Raji (cell line): ENCODE data around the gene CTNNBL1.

Experiments used
- POLR2A ChIP-seq: IDR thresholded peaks from 2 replicates; pipeline ENCODE4 v1.6.1; 2011; ENCODE audit warnings: low read depth, low read length, control low read depth; ENCODE audit not compliant: insufficient read depth

Gene CTNNBL1

GRCh38 chr20:37670351-37670791 lies 23.5 kb upstream of the CTNNBL1 start:
- TF ChIP-seq POLR2A: no peak

DNA sequence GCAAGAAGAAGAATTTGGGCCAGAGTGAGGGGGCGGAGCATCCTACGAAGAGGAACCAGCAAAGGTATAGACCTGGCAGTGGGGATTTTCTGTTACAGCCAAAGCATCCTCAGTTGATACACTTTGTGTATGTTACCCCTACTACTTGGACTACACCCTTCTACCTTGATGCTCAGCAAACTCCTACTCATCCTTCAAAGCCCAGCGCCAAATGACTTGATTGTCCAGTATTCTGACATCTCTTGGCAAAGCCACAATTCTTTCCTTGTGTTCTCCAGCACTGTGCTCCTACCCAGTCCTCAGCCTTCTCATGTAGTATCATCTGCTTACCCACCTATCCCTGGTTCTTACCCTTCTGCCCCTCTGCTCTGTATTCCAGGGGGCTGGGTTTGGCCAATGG lies 21.7 kb upstream of the CTNNBL1 start:
- TF ChIP-seq POLR2A: no peak

- no peak for TF ChIP-seq POLR2A
These were observed 20.4 kb upstream of the CTNNBL1 start for GRCh38 chr20:37673444-37673843.

GRCh38 chr20:37676440-37676839 lies 17.4 kb upstream of the CTNNBL1 start:
- no peak for TF ChIP-seq POLR2A

GRCh38 chr20:37677969-37678861 lies 15.6 kb upstream of the CTNNBL1 start:
- TF ChIP-seq POLR2A: no peak

DNA sequence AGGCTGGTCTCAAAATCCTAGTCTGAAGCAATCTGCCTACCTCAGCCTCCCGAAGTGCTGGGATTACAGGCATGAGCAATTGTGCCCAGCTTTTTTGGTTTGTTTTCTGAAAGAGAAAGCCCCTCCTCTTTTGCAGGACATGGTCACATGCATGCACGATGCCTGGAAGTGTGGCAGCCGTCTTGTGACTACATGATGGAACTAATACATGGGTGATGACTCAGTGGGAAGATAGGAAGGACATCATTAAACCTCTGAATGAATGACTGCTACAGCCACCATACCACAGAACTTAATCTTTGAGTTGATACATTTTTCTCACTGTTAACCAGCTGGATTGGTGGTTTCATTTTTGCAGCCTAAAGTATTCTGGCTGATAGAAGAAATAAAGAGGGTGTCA lies 13.4 kb upstream of the CTNNBL1 start:
- no peak for TF ChIP-seq POLR2A

GRCh38 chr20:37681384-37682112 lies 12.3 kb upstream of the CTNNBL1 start:
- TF ChIP-seq POLR2A: no peak

DNA sequence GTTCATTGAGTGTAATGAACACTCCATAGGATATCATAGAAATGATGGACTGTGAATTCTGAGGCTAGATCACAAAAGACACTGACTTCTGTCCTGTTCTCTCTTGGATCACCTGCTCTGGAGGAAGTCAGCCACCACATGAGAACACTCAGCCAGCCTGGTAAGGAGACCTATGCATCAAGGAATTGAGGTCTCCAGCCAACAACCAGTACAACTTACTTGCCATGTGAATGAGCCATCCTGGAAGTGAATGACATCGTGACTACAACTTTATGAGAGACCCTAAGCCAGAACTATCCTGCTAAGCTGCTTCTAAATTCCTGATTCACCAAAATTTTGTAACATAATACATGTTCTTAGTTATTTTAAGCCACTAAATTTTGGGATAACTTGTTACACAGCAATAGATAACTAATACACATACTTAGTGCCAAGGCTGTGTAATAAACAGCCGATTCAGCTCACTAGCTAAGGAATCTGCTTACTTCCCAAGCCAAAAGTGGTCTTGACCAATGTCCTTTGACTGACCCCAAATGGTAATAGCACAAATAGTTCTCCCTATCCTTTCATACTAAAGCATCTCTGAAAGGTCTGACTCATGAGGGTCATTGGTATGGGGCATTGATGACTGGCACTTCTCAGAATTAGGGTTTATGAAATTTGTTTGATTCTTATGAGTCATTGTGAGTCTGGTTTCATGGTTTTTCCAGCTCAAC lies 6.9 kb upstream of the CTNNBL1 start:
- TF ChIP-seq POLR2A: no peak

- TF ChIP-seq POLR2A: no peak
These were observed 6.4 kb upstream of the CTNNBL1 start for GRCh38 chr20:37687478-37687805.

DNA sequence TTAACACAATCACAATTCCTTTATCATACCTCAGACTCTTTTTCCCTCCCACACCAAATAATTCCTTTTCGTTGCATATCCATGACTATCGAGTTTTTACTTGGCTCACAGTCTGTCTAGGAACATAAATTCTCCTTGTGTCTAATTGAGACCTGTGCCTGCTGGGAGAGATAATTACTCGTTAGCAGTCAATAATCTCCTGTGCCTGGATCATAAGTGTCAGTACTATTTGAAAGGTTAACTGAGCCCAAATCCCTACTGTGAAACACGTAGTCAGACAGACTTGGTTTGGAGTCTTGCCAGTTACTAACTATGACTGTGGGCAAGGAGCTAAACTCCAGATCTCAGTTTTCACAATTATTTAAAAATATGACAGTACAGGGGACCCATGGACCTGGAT lies 5.7 kb upstream of the CTNNBL1 start:
- no peak for TF ChIP-seq POLR2A

DNA sequence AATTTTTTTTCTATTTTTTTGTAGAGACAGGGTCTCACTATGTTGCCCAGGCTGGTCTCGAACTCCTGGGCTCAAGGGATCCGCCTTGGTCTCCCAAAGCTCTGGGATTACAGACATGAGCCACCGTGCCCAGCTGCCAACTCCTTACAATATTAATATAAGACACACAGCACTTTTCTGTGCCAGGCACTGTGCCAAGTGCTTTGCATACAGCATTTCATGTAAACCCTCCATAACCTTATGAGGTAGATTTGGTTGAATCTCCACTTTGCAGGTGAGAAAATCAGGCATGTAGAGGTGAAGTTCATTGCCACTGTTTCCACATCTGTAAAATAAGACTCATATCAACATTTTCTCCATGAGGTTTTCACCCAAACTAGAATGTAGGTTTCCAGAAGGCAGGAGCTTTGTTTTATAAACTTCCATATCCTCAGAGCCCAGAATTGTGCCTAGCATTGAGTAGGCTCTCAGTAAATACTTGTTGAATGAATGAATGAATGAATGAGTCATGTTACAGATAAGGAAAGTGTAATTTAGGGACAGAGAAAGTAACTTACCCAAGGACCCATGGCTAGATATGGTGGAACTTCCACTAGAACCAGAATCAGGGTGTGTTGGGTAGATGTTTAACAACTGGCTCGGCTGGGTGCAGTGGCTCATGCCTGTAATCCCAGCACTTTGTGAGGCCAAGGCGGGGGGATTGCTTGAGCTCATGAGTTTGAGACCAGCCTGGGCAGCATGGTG lies 3.0 kb upstream of the CTNNBL1 start:
- TF ChIP-seq POLR2A: no peak

DNA sequence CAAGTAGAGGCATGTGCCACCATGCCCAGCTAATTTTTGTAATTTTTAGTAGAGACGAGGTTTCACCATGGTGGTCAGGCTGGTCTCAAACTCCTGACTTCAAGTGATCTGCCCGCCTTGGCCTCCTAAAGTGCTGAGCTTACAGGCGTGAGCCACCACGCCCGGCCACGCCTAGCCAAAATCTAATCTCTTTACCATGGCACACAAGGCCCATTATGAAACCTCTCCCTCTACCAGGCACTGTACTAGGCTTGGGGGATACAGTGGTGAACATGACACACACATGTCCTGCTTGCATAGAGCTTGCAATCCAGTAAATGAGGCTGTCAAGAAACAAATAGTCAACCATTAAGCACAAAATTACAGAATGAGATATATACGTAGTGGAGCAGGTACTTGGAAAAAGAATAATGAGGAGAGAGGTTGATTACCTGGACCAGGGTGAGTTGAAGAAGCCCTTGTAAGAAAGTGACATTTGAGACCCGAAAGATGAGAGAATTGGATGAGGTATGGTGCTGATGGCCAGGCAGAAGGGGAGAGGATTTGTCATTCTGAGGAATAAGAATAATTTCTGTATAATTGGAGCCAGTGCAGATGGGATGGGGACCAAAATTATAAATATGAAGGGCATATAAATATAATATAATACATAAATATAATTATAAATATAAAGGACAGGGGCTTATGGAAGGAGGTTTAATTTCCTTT lies 1.2 kb upstream of the CTNNBL1 start:
- no peak for TF ChIP-seq POLR2A

DNA sequence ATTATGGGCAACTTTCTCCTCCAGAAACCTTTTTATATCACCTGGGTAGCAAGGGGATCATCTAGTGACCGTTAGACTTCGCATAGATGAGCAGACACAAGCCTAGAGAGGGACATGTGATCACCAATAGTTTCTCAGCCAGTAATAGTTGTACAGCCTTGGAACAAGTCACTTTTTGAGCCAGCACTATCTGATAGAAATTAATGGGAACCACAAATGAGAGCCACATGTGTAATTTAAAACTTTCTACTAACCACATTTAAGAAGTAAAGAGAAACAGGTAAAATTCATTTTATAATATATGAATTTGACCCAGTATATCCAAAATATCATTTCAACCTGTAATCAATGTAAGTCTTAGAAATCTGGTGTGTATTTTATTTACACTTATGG lies 592 bp upstream of the CTNNBL1 start:
- no peak for TF ChIP-seq POLR2A

DNA sequence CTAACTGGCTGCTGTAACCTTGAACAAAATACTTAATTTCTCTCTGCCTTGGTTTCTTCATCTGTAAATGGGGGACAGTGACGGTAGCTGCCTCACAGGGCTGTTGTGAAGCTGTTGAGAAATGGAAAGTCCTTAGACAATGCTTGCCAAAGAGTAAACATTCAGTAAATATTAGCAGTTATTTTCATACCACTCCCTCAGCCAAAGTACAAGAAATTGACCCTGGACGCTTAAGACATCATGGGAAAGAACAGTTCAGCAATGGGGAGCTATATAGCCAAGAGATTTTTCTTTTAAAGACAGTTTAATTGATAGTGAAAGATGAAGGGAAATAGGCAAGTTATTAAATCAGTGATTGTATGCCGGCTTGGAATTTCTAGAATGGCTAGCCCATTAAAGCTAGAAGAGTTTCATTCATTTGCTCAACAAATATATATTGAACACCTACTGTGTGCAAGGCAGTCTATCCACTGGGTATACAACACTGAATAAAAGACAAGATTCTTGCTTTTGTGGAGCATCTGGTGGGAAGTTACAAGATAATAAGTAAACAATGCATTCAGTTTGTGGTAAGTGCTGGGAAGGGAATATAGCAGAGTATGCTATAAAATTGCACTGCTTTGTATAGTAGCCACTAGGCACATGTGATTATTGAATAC lies 2.0 kb downstream of the CTNNBL1 start:
- TF ChIP-seq POLR2A: no peak
